Hypothalamus (tissue), 51 donors: ENCODE data around the gene COLGALT1.
"Not testable (repeated sequence)": the region's sequence is repeated elsewhere in the genome, so short reads cannot be mapped to it uniquely, and the experiment has no call there.

Source experiments
- DNase-seq, 51 donors: peaks; one replicate each; lab custom pipeline; 2025; lab: John Stamatoyannopoulos, UW

COLGALT1 gene

GRCh38 chr19:17590866-17591265 lies 35.4 kb downstream of the COLGALT1 start:
- DNase-seq, result no peak

- DNase-seq, result not testable (repeated sequence)
Measured at GRCh38 chr19:17594296-17594695, 38.8 kb downstream of the COLGALT1 start.

- not testable (repeated sequence) for DNase-seq
Measured at GRCh38 chr19:17598063-17598462, 42.6 kb downstream of the COLGALT1 start.

- DNase-seq, result no peak
Measured at GRCh38 chr19:17598953-17599352, 43.5 kb downstream of the COLGALT1 start.

GRCh38 chr19:17599780-17600179 lies 44.3 kb downstream of the COLGALT1 start:
- no peak for DNase-seq

GRCh38 chr19:17601683-17602082 lies 46.2 kb downstream of the COLGALT1 start:
- no peak for DNase-seq

GRCh38 chr19:17602217-17602616 lies 46.8 kb downstream of the COLGALT1 start:
- DNase-seq, result no peak

- DNase-seq, result no peak
Measured at GRCh38 chr19:17602872-17603510, 47.5 kb downstream of the COLGALT1 start.

- DNase-seq, result no peak
Measured at GRCh38 chr19:17604372-17605025, 49.0 kb downstream of the COLGALT1 start.

GRCh38 chr19:17605117-17605516 lies 49.7 kb downstream of the COLGALT1 start:
- DNase-seq, result no peak

- peak in 45 of 51 donors; percentile 7 to 82 (median 47) for DNase-seq
Measured at GRCh38 chr19:17605761-17606589, 50.5 kb downstream of the COLGALT1 start.

GRCh38 chr19:17606590-17607185 lies 51.2 kb downstream of the COLGALT1 start:
- DNase-seq, result peak in 1 of 51 donors; percentile 36

- no peak for DNase-seq
Measured at GRCh38 chr19:17607936-17608335, 52.5 kb downstream of the COLGALT1 start.

GRCh38 chr19:17610384-17610783 lies 54.9 kb downstream of the COLGALT1 start:
- DNase-seq, result no peak

GRCh38 chr19:17611462-17612244 lies 56.2 kb downstream of the COLGALT1 start:
- no peak for DNase-seq

- no peak for DNase-seq
Measured at GRCh38 chr19:17614476-17614875, 59.0 kb downstream of the COLGALT1 start.

- no peak for DNase-seq
Measured at GRCh38 chr19:17615889-17616685, 60.6 kb downstream of the COLGALT1 start.

GRCh38 chr19:17616686-17616960 lies 61.2 kb downstream of the COLGALT1 start:
- DNase-seq, result no peak

GRCh38 chr19:17616961-17617806 lies 61.7 kb downstream of the COLGALT1 start:
- DNase-seq, result peak in 1 of 51 donors; percentile 13
